ENCODE data around the gene JAGN1.
"Not testable (repeated sequence)": the region's sequence is repeated elsewhere in the genome, so short reads cannot be mapped to it uniquely, and the experiment has no call there.

The JAGN1 gene

DNA sequence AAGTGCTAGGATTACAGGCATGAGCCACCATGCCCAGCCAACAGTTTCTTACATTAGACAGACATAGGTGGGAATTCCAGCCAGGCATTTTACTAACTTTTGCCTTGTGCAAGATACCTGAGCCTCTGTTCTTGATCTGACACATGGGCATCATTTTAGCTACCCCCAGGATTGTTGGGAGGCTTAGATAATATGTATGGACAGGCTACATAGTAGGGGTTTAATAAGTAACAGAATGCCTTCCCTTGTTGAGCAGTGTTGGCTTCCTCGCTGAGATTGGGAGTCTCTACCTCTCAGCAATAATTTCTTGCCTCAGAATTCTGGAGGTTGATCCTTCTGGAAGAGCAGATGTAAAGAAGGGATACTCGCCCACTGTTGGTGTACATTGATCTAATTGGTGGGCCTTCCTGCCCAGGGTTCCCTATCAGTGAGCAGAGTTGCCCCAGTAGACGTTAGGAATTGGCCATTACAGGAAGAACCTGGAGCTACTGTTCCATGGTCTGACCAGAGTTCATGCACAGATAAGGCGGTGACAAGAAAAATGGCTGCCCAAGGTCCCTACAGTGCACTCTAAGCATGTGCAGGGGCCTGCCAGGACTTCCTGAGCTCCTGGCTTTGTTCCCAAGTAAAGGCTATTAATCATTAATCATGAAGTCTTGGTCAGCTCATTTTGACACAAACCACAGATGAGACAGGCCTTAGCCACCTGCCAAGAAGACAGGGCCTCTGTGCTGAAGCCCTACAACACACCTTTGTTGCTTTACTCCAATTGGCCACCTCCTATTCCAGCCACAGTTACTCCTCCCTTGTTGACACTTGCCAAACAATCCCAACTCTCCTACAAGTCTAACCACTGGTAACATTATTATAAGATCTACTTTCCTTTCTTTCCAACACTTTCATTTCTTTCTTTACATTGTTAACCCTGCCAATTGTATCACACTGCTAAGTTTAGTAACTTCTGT, 7.3 kb downstream of the JAGN1 start:
- no peak for DNase-seq (ENCODE audit: low read depth, low spot score)

DNA sequence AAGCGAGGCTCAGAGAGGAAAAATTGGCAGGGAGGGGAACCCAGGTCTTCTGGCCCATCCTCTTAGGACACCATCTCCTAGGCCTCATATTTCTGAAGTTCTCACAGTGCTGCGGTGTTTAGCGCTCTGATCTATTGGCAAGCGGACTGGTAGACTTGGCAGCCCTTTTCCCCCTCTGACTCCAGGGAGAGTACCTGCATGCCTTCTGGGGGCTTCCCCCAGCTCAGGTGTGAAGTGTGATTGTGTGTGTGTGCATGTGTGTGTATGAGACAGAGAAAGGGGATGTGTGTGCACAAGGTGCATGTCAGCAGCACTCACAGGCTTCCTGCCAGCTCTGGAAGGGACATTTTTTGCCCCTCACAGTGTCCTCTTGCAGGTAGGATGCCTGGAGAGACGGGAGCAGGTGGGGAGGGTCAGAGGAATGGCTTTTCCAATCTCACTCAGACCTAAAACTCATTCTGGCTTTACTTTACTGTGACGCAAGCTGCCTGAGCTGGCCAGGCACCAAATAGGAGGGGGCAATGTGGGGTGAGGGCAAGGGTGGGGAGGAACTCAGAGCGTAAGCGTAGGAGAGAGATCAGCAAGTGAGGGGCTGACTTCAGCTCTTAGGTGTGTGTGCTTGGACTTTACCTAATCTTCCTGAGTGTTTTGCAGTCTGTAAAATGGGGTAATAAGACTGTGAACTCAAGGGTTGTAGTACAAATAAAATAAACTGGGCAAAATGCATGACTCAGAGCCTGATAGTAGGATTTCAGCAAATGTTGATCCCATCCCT, 8.2 kb downstream of the JAGN1 start:
- no peak for DNase-seq (ENCODE audit: low read depth, low spot score)

DNA sequence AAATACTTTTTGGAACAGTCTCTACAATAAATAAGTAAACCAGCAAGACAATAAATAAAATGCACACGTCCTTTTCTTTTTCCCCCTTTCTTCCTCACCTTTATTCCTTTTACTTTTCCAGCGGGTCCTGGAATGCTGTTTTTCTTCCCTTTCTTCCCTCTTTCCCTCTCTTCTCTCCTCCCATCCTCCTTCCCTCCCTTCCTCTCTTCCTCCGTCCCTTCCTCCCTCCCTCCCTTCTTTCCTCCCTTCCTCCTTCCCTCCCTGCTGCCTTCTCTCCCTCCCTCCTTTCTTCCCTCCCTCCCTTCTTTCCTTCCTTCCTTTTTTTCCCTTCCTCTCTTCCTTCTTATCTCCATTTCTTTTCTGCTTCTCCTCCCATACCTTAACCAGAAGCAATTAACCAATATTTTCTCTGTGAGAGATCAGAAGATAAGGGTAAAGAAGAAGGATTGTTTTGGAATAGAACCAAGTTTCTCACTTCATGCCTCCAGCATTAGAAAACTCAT, 8.9 kb downstream of the JAGN1 start:
- DNase-seq (ENCODE audit: low read depth, low spot score), result no peak

DNA sequence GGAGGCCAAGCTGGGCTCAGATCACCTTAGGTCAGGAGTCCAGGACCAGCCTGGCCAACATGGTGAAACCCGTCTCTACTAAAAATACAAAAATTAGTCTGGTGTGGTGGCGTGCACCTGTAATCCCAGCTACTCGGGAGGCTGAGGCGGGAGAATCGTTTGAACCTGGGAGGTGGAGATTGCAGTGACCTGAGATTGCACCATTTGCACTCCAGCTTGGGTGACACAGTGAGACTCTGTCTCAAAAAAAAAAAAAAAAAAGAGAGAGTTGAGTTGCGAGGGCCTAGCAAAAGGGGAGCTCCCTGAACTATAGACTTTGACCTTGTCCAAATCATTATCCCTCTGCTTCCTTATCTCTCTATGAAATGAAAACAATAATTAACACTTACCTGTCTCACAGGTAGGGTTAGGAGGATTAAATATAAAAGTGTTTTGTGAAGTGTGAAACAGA, 10.6 kb downstream of the JAGN1 start:
- not testable (repeated sequence) for DNase-seq (ENCODE audit: low read depth, low spot score)

DNA sequence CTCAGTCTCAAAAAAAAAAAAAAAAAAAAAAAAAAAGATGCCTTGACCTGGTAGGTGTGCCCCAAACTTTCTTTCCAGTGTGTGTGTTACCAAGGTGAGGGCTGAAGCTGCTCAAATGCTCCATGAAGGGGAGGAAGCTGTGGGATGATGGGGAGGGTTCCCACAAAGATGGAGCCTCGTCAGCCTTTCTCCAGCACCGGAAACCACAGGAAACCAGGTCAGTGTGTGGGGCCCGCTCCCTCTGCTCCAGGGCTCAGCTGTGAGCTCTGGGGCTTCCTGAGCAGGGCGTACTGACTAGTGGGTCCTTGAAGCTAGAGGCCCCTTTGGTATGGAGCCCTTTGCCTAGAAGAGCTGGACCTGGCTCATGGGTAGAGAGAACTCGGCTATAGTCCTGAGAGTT, 11.6 kb downstream of the JAGN1 start:
- DNase-seq (ENCODE audit: low read depth, low spot score), result no peak

DNA sequence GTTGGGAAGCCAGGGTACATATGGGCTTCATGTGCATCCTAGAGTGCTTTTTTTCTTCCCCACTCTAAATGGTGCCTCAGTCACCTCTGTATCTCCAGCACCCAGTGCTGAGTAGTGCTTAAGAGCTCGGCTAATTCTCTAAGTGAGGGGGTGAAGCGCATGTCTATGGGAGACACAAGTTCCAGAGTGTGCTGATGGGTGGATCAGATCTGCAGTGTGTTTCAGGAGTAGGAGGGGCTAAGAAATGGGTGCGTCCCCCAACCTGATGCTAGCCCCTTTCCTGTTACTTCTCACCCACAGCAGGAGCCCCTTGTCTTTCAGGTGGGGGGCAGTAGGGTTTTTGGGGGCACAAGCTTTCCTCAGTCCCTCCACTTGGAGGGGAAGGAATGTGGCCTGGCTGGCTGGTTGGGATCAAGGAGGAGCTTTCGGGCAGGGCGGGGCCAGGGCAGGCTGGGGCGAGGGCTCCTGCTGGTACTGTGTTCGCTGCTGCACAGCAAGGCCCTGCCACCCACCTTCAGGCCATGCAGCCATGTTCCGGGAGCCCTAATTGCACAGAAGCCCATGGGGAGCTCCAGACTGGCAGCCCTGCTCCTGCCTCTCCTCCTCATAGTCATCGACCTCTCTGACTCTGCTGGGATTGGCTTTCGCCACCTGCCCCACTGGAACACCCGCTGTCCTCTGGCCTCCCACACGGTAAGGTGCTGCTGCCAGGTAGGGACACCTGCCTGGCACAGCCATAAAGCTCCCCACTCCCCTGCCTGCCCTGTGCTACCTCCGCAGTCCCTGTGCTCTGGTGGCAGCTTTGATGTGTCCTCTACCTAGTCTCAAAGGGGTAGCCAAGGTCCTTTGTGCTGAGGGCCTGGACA, 12.2 kb downstream of the JAGN1 start, which contains the start of gene IL17RE:
Gene IL17RE (plus strand): TSS at position 477 of the 866 bp plus-strand sequence. CDS start 85 bp downstream, at position 562.
- DNase-seq (ENCODE audit: low read depth, low spot score), result no peak

DNA sequence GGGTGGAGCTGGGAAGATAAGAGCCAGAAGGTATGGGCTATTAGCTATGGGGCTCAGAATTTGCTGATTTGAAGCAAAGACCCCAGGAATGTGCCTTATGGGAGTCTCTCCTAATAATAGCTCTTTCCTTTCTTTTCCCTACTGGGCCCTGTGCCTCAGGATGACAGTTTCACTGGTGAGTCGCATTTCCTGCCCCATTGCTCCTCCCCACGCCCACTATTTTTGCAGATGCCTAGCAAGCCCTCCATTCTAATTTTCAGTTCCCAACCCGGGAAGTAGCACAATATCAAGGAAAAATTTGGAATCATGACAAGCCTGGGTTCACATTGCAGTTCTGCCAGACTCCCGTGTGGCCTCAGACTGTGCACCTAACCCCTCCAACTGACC, 12.8 kb downstream of the JAGN1 start:
- no peak for DNase-seq (ENCODE audit: low read depth, low spot score)

DNA sequence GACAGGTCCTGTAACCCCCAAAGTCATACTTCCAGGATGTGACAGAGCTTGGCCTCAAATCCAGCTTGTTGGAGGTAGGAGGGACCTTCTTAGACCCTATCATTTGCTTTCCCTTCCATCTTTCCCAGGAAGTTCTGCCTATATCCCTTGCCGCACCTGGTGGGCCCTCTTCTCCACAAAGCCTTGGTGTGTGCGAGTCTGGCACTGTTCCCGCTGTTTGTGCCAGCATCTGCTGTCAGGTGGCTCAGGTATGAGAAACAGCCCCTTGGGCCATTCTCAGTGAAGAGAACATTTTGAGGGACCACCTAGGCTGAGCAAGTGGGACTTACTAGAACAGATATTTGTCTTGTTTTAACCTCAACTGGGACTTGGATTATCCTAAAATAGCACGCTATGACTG, 13.5 kb downstream of the JAGN1 start:
- DNase-seq (ENCODE audit: low read depth, low spot score), result no peak

DNA sequence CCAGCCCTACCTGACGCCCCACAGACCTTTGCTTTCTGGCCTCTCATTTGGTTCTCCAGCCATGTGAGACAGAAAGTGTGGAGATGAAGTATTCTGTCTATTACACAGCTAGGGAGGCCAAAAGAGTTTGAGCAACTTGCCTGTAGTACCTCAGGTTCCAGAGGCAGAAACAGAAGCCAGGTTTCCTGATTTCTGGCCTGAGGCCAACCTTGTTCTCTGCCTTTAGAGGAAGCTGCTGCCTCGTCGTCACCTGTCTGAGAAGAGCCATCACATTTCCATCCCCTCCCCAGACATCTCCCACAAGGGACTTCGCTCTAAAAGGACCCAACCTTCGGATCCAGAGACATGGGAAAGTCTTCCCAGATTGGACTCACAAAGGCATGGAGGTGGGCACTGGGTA, 16.1 kb downstream of the JAGN1 start:
- DNase-seq (ENCODE audit: low read depth, low spot score), result no peak

DNA sequence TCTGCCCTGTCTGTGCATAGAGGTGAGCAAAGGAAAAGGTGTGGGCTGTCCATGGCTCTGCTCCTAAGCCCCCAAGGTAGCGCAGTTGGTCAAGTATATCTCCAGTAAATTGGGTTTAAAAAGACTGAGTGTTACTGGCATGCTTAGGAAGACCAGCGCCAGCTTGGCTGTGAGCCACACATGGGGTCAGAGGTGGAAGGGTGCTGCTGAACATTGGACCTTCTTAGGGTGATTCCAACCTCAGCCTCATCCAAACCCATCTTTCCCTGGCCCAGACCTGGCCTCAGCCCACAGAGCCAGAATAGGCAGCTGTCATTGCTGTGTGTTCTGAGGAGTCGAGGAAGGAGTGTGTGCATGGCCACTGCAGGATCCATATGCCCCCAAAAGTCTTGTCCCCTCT, 17.9 kb downstream of the JAGN1 start:
- no peak for DNase-seq (ENCODE audit: low read depth, low spot score)

DNA sequence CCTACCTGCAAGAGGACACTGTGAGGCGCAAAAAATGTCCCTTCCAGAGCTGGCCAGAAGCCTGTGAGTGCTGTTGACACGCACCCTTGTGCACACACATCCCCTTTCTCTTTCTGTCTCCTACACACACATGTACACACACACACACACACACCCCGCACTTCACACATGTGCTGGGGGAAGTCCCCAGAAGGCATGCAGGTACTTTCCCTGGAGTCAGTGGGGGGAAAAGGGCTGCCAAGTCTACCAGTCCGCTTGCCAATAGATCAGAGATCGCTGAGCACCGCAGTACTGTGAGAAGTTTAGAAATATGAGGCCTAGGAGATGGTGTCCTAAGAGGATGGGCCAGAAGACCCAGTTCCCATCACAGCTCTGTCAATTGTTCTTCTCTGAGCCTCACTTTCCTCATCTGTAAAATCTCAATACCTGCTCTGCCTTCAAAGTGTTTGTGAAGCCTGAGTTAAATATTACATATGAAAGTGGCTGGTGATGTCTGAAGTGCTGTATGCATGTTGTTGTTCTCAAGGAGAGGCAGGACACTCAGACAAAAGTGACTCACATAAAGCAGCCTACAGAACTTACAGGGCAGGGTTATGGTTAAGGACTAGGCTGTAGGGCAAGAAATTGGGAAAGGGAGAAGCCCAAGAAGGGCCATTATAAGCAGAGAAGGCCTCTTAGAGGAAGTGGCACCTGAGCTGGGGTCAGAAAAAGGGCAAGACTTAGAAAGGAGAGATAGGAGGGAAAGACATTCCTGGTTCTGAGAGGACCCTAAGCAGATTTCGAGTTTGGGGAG, 19.0 kb downstream of the JAGN1 start:
- no peak for DNase-seq (ENCODE audit: low read depth, low spot score)

DNA sequence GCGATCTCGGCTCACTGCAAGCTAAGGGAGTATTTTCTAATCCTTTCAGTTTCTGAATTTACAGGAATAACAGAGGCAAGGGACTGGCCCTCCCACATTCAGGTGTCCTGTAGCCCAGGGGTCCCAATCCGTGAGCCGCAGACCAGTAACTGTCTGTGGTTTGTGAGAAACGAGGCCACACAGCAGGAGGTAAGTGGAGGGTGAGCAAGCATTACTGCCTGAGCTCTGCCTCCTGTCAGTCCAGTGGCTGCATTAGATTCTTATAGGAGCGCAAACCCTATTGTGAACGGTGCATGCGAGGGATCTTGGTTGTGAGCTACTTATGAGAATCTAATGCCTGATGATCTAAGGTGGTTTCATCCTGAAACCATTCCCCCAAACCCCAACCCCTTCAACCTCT, 21.5 kb downstream of the JAGN1 start:
- DNase-seq (ENCODE audit: low read depth, low spot score), result no peak

DNA sequence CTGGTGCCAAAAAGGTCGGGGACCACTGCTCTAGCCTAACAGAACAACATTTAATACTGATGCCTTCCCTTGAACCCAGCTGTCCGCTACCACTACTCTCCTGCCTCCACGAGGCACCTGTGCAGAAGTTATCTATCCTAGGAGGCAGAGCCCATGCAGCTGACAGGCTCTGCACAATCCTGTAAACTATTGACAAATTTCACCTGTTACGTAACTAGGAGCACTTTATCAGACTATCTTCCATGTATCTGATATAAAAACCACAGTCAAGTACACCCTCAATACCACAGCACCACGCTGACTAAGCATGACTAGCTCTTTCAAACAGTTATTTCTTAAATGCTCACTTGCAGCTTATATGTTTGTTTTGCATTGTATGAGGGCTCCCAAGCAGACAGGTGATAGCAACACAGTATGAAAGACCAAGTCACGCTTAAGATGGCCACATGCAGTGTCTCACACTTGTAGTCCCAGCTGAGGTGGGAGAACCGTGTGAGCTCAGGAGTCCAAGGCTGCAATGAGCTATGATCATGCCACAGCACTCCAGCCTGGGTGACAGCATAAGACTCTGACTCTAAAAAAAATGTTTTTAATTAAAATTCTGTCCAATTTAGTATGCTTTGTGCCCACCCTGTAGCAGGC, 22.0 kb downstream of the JAGN1 start:
- no peak for DNase-seq (ENCODE audit: low read depth, low spot score)

DNA sequence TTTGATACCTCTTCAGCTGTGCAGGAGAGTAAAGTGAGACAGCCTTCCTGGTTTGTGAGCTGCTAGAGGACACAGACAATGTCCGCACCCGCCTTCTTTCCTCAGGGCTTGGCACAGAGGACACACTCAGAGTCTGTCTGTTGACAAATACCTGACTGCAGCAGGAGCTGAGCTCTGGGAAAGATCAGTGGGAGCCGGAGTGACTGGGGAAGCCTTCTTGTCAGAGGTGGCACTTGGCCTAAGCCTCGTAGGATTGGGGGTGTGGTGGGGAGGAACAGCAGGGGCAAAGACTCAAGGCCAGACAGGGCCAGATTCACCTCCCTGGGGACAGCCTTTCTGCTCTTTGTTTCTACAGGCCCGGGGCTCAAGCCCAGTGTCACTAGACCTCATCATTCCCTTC, 23.2 kb downstream of the JAGN1 start:
- no peak for DNase-seq (ENCODE audit: low read depth, low spot score)

DNA sequence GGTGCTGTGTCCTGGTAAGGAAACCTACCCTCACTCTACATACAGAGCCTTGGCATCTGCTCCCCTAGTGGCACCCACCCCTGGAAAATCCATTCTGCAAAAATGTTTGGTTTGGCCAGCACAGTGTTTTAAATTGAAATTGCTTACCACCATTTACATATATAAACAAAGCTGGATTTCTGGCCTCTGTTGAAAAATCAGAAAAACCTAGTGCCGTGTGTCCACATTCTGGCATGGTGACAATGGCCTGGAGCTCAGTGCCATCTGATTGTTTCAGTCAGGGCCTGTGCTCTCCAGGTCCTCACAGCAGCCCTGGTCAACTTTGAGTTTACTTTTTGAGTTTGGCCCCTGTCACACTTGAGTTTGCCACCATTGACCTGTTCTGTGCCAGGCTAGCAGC, 23.6 kb downstream of the JAGN1 start:
- no peak for DNase-seq (ENCODE audit: low read depth, low spot score)

DNA sequence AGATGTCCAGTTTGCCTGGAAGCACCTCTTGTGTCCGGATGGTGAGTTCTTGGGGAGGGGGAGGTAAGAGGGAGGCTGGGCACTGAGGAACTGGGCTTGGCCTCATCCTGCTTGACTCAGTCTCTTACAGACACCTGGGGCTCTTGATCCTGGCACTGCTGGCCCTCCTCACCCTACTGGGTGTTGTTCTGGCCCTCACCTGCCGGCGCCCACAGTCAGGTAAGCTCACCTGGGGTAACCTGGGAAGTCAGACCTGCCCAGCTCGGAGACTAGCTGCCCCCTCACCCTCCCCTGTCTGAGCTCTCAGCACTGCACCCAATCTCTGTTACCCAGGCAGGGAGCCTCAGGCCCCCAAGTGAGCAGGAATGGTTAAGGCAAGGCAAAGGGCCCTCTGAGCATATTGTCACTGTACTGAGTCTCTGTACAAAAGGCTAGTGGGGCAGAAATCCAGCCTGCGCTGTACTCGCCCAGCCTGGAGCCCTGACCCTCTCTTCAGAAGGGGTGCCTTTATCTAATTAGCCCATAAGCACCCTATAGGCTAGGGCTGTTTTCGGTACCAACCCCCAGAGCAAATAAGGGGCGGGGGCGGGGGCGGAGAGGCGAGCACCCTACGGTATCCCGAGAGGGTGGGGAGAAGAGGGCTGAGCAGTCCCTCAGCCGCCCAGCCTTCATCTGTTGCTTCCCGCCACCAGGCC, 24.3 kb downstream of the JAGN1 start:
- DNase-seq (ENCODE audit: low read depth, low spot score), result no peak

DNA sequence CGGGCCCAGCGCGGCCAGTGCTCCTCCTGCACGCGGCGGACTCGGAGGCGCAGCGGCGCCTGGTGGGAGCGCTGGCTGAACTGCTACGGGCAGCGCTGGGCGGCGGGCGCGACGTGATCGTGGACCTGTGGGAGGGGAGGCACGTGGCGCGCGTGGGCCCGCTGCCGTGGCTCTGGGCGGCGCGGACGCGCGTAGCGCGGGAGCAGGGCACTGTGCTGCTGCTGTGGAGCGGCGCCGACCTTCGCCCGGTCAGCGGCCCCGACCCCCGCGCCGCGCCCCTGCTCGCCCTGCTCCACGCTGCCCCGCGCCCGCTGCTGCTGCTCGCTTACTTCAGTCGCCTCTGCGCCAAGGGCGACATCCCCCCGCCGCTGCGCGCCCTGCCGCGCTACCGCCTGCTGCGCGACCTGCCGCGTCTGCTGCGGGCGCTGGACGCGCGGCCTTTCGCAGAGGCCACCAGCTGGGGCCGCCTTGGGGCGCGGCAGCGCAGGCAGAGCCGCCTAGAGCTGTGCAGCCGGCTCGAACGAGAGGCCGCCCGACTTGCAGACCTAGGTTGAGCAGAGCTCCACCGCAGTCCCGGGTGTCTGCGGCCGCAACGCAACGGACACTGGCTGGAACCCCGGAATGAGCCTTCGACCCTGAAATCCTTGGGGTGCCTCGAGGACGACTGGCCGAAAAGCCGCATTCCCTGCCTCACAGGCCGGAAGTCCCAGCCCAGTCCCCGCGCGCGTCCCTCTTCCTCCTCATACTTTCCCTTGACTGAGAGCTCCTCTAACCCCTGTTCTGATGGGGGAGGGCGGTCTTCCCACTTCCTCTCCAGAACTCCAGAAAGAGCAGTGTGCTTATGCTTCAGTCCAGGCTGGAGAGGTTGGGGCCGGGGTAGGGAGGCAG, 25.1 kb downstream of the JAGN1 start:
- DNase-seq (ENCODE audit: low read depth, low spot score), result no peak

DNA sequence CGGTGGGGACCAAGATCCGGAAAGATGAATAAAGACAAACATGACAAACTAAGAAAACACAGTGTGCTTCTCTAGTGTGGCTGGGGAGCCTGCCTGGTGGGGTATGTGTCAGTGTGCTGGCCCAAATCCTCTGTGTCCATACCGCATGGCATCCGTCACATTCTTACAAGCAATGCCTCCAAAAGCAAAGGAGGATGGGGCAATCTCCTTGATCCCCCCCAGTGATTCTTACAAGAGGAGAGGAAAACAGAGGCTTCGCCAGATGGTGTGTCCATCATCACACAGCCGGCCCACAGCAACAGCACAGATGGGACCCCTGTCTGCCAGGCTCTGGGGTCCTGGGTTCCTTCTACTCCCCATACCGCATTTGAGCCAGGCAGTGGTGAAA, 25.9 kb downstream of the JAGN1 start:
- no peak for DNase-seq (ENCODE audit: low read depth, low spot score)

Measured in activated naive CD8-positive, alpha-beta T cell treated with anti-CD3 and anti-CD28 coated beads, Interleukin-2, amount 50 U/mL, for 16 hours (primary cell).